Loucy (cell line): ENCODE measurements around the gene GRIP2.

Experiments
- CTCF ChIP-seq: fragments of 200-600 bp; sonication (generic); conservative IDR thresholded peaks from 2 replicates; pipeline ENCODE4 v1.5.1; 2014; ENCODE audit warnings: mild to moderate bottlenecking, antibody characterized with exemption, low read length
- EZH2phosphoT487 ChIP-seq: fragments of 200-600 bp; IDR thresholded peaks from 2 replicates; pipeline ENCODE4 v1.6.1; 2018; ENCODE audit warnings: antibody characterized with exemption, mild to moderate bottlenecking, moderate library complexity, borderline replicate concordance

DNA sequence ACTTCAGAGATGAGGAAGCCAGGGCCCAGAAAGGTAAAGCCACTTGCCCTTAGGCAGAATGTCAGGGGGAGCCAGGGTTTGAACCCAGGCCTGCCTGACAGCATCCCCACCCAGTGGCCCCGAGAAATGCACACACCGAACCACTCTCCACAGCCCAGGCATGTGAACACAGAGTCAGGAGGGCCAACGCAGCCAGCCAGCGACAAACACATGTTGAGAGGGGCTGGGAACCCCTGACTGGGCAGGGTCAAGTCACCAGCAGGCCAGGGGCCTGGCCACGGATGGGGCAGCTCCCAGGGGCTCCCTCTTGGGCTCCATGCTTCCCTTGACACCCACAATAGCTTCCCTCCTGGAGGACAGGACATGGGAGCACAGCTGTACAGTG lies 5.1 kb upstream of the GRIP2 start:
- TF ChIP-seq EZH2phosphoT487 (no peak), CTCF (no peak)
